Body of pancreas (tissue), 4 donors: ENCODE data around the gene ABR.

Experiments
- CTCF ChIP-seq, 7 experiments: fragments of 450-650 bp in 4 of 7; fragments of 200-600 bp in 3 of 7; sonication (generic) in 3 of 7; IDR thresholded peaks; one replicate each; pipeline ENCODE4 v1.5.1; 2016 to 2019; ENCODE audit warnings: antibody characterized with exemption in 7 of 7
- POLR2A ChIP-seq, 3 donors: fragments of 450-650 bp; IDR thresholded peaks; one replicate each; pipeline ENCODE4 v1.6.1; 2016; ENCODE audit warnings: antibody characterized with exemption in 3 of 3, mild to moderate bottlenecking in 2 of 3

GRCh38 chr17:1076982-1077302 lies 102.8 kb downstream of the ABR start:
- TF ChIP-seq CTCF (IDR thresholded peaks at IDR 0.05) (no peak), POLR2A (IDR thresholded peaks at IDR 0.05) (no peak)
